ENCODE results near the gene SSC4D.
"Not testable (repeated sequence)": the region's sequence is repeated elsewhere in the genome, so short reads cannot be mapped to it uniquely, and the experiment has no call there.

Gene SSC4D

GRCh38 chr7:76417654-76418310, 8.3 kb upstream of the SSC4D start:
- not testable (repeated sequence) for DNase-seq

GRCh38 chr7:76412249-76412648, 2.8 kb upstream of the SSC4D start:
- DNase-seq: no peak

- DNase-seq: no peak
Observed at GRCh38 chr7:76411626-76412025, 2.1 kb upstream of the SSC4D start.

GRCh38 chr7:76408121-76408560, 1.4 kb downstream of the SSC4D start:
- DNase-seq: no peak

- DNase-seq: no peak
Observed at GRCh38 chr7:76407718-76408117, 1.8 kb downstream of the SSC4D start.

GRCh38 chr7:76405738-76406137, 3.8 kb downstream of the SSC4D start:
- no peak for DNase-seq

- no peak for DNase-seq
Observed at GRCh38 chr7:76403780-76404494, 5.6 kb downstream of the SSC4D start.

GRCh38 chr7:76403097-76403496, 6.4 kb downstream of the SSC4D start:
- DNase-seq: not testable (repeated sequence)

- no peak for DNase-seq
Observed at GRCh38 chr7:76400248-76400647, 9.2 kb downstream of the SSC4D start.

- peak; percentile 90 for DNase-seq
Observed at GRCh38 chr7:76397409-76398183, 11.9 kb downstream of the SSC4D start.

- no peak for DNase-seq
Observed at GRCh38 chr7:76396864-76397263, 12.6 kb downstream of the SSC4D start.

- DNase-seq: no peak
Observed at GRCh38 chr7:76395965-76396726, 13.4 kb downstream of the SSC4D start.

- not testable (repeated sequence) for DNase-seq
Observed at GRCh38 chr7:76395605-76395964, 13.9 kb downstream of the SSC4D start.

GRCh38 chr7:76394957-76395356, 14.5 kb downstream of the SSC4D start:
- DNase-seq: no peak

- peak; percentile 95 for DNase-seq
Observed at GRCh38 chr7:76393116-76394031, 16.1 kb downstream of the SSC4D start.

GRCh38 chr7:76392531-76393115, 16.9 kb downstream of the SSC4D start:
- DNase-seq: no peak

- DNase-seq: no peak
Observed at GRCh38 chr7:76390092-76390491, 19.4 kb downstream of the SSC4D start.

- DNase-seq: not testable (repeated sequence)
Observed at GRCh38 chr7:76387789-76388188, 21.7 kb downstream of the SSC4D start.

- DNase-seq: no peak
Observed at GRCh38 chr7:76386691-76387260, 22.7 kb downstream of the SSC4D start.

- no peak for DNase-seq
Observed at GRCh38 chr7:76383089-76383944, 26.2 kb downstream of the SSC4D start.

Measured in NCI-H146 (cell line).